GM12892 (cell line): Measurements from ENCODE around the gene CARMIL1.

ENCODE experiments used
- POLR2A ChIP-seq: IDR thresholded peaks from 2 replicates; pipeline ENCODE4 v1.6.1; 2011; ENCODE audit warnings: low read depth, low read length, control low read depth
- POLR2AphosphoS5 ChIP-seq: IDR thresholded peaks from 2 replicates; pipeline ENCODE4 v1.6.1; 2011; ENCODE audit warnings: low read depth, low read length, control low read depth

DNA sequence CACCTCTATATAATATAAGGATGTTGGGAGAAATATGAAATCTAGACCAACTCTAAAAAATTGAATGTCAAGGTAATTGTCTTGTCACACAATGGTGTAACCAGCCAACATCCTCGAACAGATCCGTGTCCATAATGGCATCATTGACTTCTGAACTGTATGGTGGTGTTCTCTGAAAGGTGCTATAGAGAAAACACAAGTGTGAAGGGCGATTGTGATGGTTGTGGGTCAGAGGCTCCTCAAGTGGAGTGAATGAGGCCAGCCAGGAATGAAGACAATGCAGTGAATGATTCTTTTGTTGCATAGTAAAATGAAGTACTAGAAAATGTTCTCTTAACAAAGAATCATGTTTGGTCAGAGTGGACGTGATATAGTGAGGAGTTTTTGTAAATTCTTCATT lies 58.3 kb downstream of the CARMIL1 start:
- TF ChIP-seq POLR2AphosphoS5 (no peak), POLR2A (no peak)
